ENCODE data around the gene ACO2.

GRCh38 chr22:41478891-41479521, 10.1 kb downstream of the ACO2 start:
- TF ChIP-seq, protein P1, sequence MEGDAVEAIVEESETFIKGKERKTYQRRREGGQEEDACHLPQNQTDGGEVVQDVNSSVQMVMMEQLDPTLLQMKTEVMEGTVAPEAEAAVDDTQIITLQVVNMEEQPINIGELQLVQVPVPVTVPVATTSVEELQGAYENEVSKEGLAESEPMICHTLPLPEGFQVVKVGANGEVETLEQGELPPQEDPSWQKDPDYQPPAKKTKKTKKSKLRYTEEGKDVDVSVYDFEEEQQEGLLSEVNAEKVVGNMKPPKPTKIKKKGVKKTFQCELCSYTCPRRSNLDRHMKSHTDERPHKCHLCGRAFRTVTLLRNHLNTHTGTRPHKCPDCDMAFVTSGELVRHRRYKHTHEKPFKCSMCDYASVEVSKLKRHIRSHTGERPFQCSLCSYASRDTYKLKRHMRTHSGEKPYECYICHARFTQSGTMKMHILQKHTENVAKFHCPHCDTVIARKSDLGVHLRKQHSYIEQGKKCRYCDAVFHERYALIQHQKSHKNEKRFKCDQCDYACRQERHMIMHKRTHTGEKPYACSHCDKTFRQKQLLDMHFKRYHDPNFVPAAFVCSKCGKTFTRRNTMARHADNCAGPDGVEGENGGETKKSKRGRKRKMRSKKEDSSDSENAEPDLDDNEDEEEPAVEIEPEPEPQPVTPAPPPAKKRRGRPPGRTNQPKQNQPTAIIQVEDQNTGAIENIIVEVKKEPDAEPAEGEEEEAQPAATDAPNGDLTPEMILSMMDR (IDR thresholded peaks at IDR 0.05): no peak
- TF ChIP-seq POLR2A (IDR thresholded peaks at IDR 0.05): no peak
- no peak for TF ChIP-seq POLR2AphosphoS5 (IDR thresholded peaks at IDR 0.05)
